Anterior cingulate cortex (tissue), 58 donors: ENCODE results near the gene PNLIP.

Experiments used
- DNase-seq, 58 donors: peaks; one replicate each; lab custom pipeline; 2025; lab: John Stamatoyannopoulos, UW

The PNLIP gene

DNA sequence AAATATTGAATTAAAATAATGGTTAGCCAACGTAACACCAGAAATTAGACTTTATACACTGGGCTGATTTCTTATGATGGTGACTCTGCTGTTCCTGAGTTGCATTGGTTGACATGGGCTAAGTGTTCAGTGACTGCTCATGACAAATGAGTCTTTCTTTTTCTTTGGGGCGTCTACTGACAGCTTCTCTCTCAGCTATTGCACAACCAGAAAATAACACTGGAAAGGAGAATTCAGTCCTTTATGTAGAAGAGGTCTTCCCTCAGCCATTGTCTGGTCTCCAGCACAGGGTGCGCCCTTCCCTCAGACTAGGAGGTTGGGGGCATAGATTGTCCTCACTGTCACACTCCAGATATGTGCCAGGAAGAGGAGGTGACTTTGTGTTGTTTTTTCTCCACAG, 21.6 kb downstream of the PNLIP start:
- DNase-seq: no peak

GRCh38 chr10:116574797-116575196, 29.1 kb downstream of the PNLIP start:
- no peak for DNase-seq

- DNase-seq: no peak
These were observed 42.3 kb downstream of the PNLIP start for GRCh38 chr10:116587878-116588591.

GRCh38 chr10:116588995-116589394, 43.3 kb downstream of the PNLIP start:
- no peak for DNase-seq

DNA sequence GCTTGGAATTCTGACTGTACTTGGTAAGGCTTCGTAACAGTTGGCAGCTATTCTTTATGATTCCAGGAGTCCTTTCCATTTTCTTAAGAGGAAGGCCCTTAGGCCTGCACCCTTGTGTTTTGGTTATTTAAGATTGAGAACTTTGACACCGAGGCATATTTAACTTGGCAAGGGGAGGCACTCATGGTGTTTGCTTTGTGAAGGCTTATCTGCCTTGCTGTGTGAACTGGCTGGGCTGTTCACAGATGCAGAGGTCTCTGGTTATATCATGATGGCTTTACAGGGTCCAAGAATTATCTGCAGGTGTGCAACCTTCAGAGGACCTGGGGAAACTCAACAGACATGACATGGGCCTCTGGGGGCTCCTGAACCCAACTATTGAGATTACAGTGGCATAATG, 44.2 kb downstream of the PNLIP start:
- DNase-seq: no peak

DNA sequence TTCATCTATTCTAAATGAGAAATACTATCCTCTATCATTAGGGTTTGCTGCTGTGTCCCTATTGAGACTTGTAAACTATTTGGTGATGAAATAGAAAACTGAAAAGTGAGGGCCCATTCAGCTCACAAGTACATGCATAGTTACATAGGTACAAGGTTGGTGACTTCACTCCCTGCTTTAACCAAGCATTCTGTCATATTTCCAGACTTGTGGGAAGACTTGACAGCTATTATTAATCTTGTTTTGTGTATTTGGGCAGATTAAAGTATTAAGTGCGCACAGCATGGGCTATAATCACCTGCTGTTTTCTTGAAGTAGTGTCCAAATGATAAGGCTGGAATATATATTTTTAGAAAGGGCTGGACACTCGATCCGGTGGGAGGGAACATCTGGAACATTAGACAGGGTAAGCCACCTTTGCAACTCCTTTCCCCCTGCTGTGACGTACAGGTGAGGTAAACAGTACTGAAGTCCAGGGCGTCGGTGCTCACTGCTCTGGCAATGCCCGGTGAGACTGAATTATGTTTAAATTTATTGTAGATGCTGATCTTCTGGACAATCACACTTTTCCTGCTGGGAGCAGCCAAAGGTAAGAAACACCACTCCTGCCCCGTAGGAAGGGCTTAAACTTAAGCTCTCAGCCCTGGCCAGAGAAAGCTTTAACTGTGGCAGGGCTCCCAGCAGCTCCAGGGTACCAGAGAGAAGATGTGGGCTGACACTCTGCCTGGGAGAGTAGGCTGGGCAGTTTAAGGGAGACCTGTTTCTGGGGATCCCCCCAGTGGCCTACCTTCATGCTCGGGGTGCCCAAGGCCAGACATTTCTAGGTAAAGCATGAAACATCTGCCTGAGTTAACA, 45.1 kb downstream of the PNLIP start, which contains the start of gene PNLIPRP1:
Gene PNLIPRP1 (plus strand): TSS at position 370 of the 855 bp plus-strand sequence. CDS start 171 bp downstream, at position 541.
- no peak for DNase-seq

GRCh38 chr10:116593139-116593740, 47.5 kb downstream of the PNLIP start:
- no peak for DNase-seq

DNA sequence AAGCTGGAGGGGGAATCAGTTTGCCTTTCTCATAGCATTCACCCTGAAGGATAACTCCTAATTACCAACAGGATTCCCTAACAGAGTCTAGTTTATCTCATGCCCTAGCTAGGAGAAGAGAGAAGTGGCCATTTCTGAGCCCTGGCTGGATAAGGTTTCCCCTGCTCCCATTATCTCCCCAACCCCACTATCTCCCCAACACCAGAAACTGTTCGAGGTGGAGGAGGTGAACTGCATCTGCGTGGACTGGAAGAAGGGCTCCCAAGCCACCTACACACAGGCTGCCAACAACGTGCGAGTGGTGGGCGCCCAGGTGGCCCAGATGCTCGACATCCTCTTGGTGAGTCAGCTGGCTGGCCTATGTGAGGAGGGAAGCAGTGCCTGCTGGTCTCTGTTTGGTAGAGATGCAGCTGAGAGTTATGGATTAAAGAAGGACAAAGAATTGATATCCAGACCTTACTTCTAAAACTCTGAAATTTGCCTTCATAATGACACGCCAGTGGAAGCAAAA, 48.8 kb downstream of the PNLIP start:
- no peak for DNase-seq

DNA sequence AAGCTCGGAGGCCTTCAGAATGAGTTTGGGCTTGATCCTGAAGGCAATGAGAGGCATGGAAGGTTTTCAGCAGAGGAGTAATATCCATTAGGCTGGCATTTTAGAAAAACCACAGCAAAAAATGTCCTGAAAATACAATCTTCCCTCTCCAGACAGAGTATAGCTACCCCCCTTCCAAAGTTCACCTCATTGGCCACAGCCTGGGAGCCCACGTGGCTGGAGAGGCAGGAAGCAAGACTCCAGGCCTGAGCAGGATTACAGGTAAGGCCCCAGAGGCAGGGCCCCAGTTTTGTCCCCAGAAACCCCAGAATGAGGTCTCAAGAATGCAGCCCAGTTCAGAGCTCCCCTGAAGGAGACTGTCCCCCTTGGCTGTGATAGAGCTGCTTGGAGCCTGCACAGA, 50.3 kb downstream of the PNLIP start:
- DNase-seq: no peak

DNA sequence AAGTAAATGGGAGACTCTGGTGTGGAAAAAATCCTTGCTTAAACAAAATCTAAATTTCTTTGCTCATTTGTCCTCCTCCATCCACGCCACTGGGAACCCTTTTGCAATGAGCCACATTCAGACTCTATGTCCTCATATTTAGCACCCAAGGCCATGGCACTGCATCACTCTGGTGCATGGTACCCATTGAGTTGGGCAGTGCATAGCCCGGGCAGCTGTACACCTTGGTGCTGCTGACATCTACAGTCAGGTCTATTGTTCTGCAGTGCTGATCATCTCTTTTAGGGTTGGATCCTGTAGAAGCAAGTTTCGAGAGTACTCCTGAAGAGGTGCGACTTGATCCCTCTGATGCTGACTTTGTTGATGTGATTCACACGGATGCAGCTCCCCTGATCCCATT, 51.8 kb downstream of the PNLIP start:
- DNase-seq: no peak

GRCh38 chr10:116598329-116598728, 52.6 kb downstream of the PNLIP start:
- DNase-seq: no peak

- DNase-seq: no peak
These were observed 54.3 kb downstream of the PNLIP start for GRCh38 chr10:116599991-116600390.

DNA sequence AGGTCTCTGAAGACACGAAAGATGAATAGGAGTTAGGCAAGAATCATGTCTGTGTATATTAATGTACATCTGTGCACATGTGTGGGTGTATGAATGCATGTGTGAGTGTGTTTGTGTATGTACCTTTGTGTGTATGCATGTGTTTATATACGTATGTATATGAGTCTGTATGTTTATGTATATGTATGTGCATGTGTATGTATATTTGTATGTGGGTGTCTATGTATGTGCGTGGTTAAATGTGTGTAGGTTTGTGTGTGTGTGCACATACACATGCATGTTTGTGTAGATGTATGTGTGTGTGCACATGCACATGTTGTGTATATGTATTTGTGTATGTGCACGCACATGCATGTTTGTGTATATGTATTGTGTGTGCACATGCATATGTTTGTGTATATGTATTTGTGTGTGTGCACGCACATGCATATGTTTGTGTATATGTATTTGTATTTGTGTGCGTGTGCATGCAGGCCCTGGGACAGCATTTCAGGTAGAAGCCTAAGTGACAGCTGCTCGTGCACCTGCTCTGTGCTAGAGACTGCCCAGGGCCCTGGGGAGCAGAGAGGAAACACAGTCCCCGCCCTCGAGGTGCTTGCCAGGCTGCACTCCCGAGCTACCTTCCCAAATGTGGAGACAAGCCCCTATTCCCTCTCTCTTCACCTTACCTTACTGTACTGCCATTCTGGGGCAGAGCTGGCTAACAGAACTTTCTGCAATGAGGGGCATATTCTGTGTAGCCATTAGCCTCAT, 57.1 kb downstream of the PNLIP start:
- DNase-seq: no peak

GRCh38 chr10:116606061-116606483, 60.3 kb downstream of the PNLIP start:
- no peak for DNase-seq

- no peak for DNase-seq
These were observed 61.6 kb downstream of the PNLIP start for GRCh38 chr10:116607336-116607735.

DNA sequence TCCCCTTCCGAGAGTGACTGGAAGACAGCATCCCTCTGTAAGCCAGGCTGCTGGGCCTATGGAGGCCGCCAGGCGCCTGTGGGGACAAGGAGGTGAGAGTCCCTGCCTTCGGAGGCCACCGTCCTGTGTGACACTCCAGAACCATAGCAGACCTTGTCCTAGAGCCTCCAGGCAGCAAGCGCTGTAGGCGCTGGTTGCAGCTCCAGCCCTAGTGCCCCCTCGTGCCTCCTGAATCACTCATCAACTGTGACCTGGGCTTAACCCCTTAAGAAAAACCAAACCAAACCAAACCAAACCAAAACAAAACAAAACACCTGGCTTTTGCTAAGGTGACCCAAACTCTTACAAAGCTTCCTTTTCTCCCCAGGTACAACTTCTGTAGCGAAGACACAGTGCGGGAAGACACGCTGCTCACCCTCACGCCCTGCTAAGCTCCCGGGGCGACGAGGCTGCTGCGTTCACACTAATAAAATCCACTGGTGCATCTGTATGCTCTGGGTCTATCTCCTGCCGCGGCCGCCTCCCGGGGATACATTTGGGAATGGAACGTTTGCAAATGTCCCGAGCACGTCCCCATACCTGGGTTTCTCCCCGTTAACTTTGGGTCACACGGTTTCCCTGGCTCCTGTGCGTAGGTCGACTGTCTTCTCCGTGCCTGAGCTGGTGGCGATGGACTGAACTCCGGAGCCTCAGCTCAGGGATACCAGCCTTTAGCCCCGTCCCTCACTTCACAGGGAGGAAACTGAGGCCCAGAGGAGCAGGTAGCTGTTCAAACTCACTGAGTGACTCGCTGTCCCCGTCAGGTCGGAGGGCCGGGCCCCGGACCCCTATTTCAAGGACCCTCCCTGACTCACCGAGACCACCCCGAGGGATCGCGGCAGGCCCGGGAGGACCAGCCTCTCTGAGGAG, 63.2 kb downstream of the PNLIP start:
- no peak for DNase-seq

DNA sequence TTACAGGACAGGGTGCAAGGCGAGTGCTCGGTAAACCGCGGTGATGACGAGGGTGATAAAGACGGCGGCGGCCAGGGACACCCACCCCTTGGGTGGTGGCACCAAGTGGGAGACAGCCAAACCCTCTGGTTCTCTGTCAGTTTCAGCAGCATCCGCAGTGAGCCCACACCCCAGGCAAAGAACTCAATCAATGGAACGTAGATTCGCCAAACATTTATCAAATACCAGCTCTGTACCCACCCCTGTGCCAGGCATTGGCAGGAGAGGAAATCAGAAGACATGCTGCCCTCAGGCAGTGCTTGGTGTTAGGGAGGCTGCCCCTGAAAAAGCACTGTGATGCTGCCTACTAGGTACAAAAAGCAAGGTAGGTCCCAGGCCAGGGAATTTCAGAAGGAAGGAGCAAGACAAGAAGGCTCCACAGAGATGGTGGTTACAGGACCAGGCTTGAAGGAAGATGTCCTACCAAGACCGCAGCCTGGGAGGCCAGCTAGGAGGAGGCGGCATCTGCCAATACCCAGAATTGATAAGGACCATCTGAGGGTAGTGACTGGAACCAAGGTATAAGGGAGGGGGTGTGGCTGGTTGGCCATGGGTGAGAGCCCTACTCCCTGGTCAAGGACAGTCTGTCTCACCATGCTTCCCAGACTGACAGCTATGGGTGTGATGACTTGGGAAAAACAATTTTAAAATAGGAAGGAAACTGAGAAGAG, 64.9 kb downstream of the PNLIP start:
- no peak for DNase-seq

- no peak for DNase-seq
These were observed 65.4 kb downstream of the PNLIP start for GRCh38 chr10:116611153-116611545.
